ENCODE measurements around the gene COL18A1.

GRCh38 chr21:45390121-45390751 is 14.7 kb upstream of the COL18A1 start:
- TF ChIP-seq CTCF (IDR thresholded peaks at IDR 0.05) (no peak), POLR2A (IDR thresholded peaks at IDR 0.05; ENCODE audit: low read length) (no peak), RAD21 (conservative IDR thresholded peaks at IDR 0.05 in 1 of 2, IDR thresholded peaks at IDR 0.05 in 1 of 2) (no peak), REST (IDR thresholded peaks at IDR 0.05) (no peak), PHF8 (IDR thresholded peaks at IDR 0.05; ENCODE audit: borderline replicate concordance, low read depth) (no peak), SREBF2 (IDR thresholded peaks at IDR 0.05) (no peak), MAZ (IDR thresholded peaks at IDR 0.05; ENCODE audit: borderline replicate concordance, low read depth, low read length) (no peak), ZFP36 (IDR thresholded peaks at IDR 0.05; ENCODE audit: borderline replicate concordance, partially characterized antibody) (no peak), EP300 (IDR thresholded peaks at IDR 0.05) (no peak), POLR2AphosphoS2 (conservative IDR thresholded peaks at IDR 0.05; ENCODE audit: low read length) (no peak)

Measured in A549 (cell line).